H1 (cell line): Measurements from ENCODE around the gene SCGB2A2. TPM values are rescaled to one million over a fixed set of nuclear protein-coding genes. Genes with fewer than 3 reads are reported as not detected.

Source experiments
- CTCF ChIA-PET: fragments of 300-600 bp; sonication (Branson Sonifier 250); formaldehyde crosslinking; loops from one replicate; lab custom pipeline; 2021; ENCODE audit not compliant: partially characterized antibody; lab: Charles Lee
- POLR2A ChIA-PET: fragments of 300-600 bp; sonication (Branson Sonifier 250); formaldehyde crosslinking; loops from one replicate; lab custom pipeline; 2021; ENCODE audit warnings: inconsistent platforms; ENCODE audit not compliant: partially characterized antibody; lab: Charles Lee
- DNase-seq, 2 experiments: peaks; one replicate each; pipeline versions ENCODE4 v3.0.0 to v3.0.0-alpha.2; 2010 to 2022; ENCODE audit warnings: low spot score in 2 of 2, low read depth in 1 of 2, mixed read lengths in 1 of 2
- FAIRE-seq: peaks from 2 replicates; lab custom pipeline; 2011; peaks lifted over from hg19 to GRCh38; lab: Jason Lieb, UNC
- H2AFZ ChIP-seq: 2 replicates; pipeline ENCODE4 v1.8.1; 2012; ENCODE audit warnings: low read length, inconsistent platforms
- H2AK5ac ChIP-seq: 2 replicates; pipeline ENCODE4 v1.6.1; 2013; ENCODE audit warnings: low read depth, low read length
- H2BK120ac ChIP-seq: replicated peaks from 2 replicates; pipeline ENCODE3; 2013; ENCODE audit warnings: low read depth, low read length, inconsistent platforms
- H2BK12ac ChIP-seq: 2 replicates; pipeline ENCODE4 v1.6.1; 2013; ENCODE audit warnings: low read depth, low read length
- H2BK15ac ChIP-seq: 2 replicates; pipeline ENCODE4 v1.6.1; 2013; ENCODE audit warnings: low read length
- H2BK20ac ChIP-seq: 2 replicates; pipeline ENCODE4 v1.6.1; 2013; ENCODE audit warnings: low read length
- H2BK5ac ChIP-seq: 2 replicates; pipeline ENCODE4 v1.6.1; 2013; ENCODE audit warnings: low read depth, low read length
- H3K14ac ChIP-seq: 2 replicates; pipeline ENCODE4 v1.6.1; 2013; ENCODE audit warnings: inconsistent platforms; ENCODE audit not compliant: insufficient read length
- H3K18ac ChIP-seq: 2 replicates; pipeline ENCODE4 v1.6.1; 2013; ENCODE audit warnings: low read length; ENCODE audit errors: extremely low read depth
- H3K23ac ChIP-seq: 2 replicates; pipeline ENCODE4 v1.6.1; 2013; ENCODE audit warnings: inconsistent platforms; ENCODE audit not compliant: insufficient read length
- H3K23me2 ChIP-seq: 2 replicates; pipeline ENCODE4 v1.6.1; 2013; ENCODE audit warnings: low read depth, low read length
- H3K27ac ChIP-seq: 2 replicates; pipeline ENCODE4 v1.6.1; 2011; ENCODE audit warnings: low read depth, low read length, inconsistent platforms
- H3K27me3 ChIP-seq, 4 experiments: replicated peaks in 1 of 4; 1 replicate in 1 of 4; 2 replicates in 3 of 4; pipeline versions ENCODE4 v1.6.1 to v1.8.1; 2011 to 2013; ENCODE audit warnings: low read length in 3 of 4, mild to moderate bottlenecking in 3 of 4, inconsistent platforms in 2 of 4, mixed read lengths in 2 of 4, moderate library complexity in 1 of 4; ENCODE audit not compliant: control insufficient read depth in 3 of 4, insufficient read depth in 3 of 4; ENCODE audit errors: extremely low read depth in 1 of 4
- H3K36me3 ChIP-seq, 4 experiments: 2 replicates each; pipeline versions ENCODE4 v1.6.1 to v1.8.1; 2011 to 2013; ENCODE audit warnings: mild to moderate bottlenecking in 4 of 4, low read length in 3 of 4, moderate library complexity in 2 of 4, control low read depth in 1 of 4, inconsistent platforms in 1 of 4; ENCODE audit not compliant: insufficient read depth in 4 of 4, control insufficient read depth in 2 of 4
- H3K4ac ChIP-seq: replicated peaks from 2 replicates; pipeline ENCODE3; 2013; ENCODE audit warnings: low read length, low read depth, mixed read lengths, inconsistent platforms; ENCODE audit not compliant: insufficient read length
- H3K4me1 ChIP-seq, 4 experiments: replicated peaks in 1 of 4; 1 replicate in 1 of 4; 2 replicates in 3 of 4; pipeline versions ENCODE4 v1.6.1 to v1.8.1; 2011 to 2013; ENCODE audit warnings: low read length in 3 of 4, inconsistent platforms in 2 of 4, mixed read lengths in 1 of 4; ENCODE audit not compliant: insufficient read depth in 4 of 4, control insufficient read depth in 3 of 4
- H3K4me2 ChIP-seq, 2 experiments: 2 replicates each; pipeline versions ENCODE4 v1.6.1 to v1.8.1; 2011 to 2013; ENCODE audit warnings: low read depth in 2 of 2, low read length in 2 of 2, control low read depth in 1 of 2, inconsistent platforms in 1 of 2, mild to moderate bottlenecking in 1 of 2; ENCODE audit not compliant: insufficient read depth in 1 of 2
- H3K4me3 ChIP-seq, 4 experiments: fragments of 200-600, 300-600 bp in 1 of 4; sonication (generic), shearing (Covaris generic), sonication (Bioruptor Twin) in 1 of 4; 2 replicates each; pipeline versions ENCODE4 v1.5.1 to v1.8.1; 2011 to 2016; ENCODE audit warnings: low read length in 4 of 4, low read depth in 3 of 4, control low read depth in 2 of 4, inconsistent platforms in 2 of 4, mild to moderate bottlenecking in 2 of 4, mixed read lengths in 1 of 4, moderate library complexity in 1 of 4; ENCODE audit not compliant: insufficient read depth in 2 of 4; ENCODE audit errors: extremely low read depth in 1 of 4
- H3K56ac ChIP-seq: replicated peaks from 2 replicates; pipeline ENCODE3; 2013; ENCODE audit warnings: low read depth, mild to moderate bottlenecking, mixed read lengths, low read length, inconsistent platforms; ENCODE audit not compliant: insufficient read length
- H3K79me1 ChIP-seq: 2 replicates; pipeline ENCODE4 v1.6.1; 2013; ENCODE audit warnings: low read depth, low read length, control low read depth
- H3K79me2 ChIP-seq, 2 experiments: 2 replicates each; pipeline versions ENCODE4 v1.6.1 to v1.8.1; 2012 to 2013; ENCODE audit warnings: low read length in 2 of 2, mild to moderate bottlenecking in 2 of 2, inconsistent platforms in 1 of 2; ENCODE audit not compliant: insufficient read depth in 2 of 2, control insufficient read depth in 1 of 2
- H3K9ac ChIP-seq, 4 experiments: replicated peaks in 1 of 4; 1 replicate in 1 of 4; 2 replicates in 3 of 4; pipeline versions ENCODE4 v1.6.1 to v1.8.1; 2011 to 2013; ENCODE audit warnings: low read depth in 3 of 4, low read length in 3 of 4, control low read depth in 2 of 4, mild to moderate bottlenecking in 2 of 4, moderate library complexity in 2 of 4, inconsistent platforms in 1 of 4; ENCODE audit errors: extremely low read depth in 1 of 4
- H3K9me3 ChIP-seq, 2 experiments: 2 replicates each; pipeline versions ENCODE4 v1.6.1 to v1.8.1; 2012 to 2013; ENCODE audit warnings: mild to moderate bottlenecking in 2 of 2, moderate library complexity in 2 of 2, control low read depth in 1 of 2, inconsistent platforms in 1 of 2, low read depth in 1 of 2, low read length in 1 of 2, mixed read lengths in 1 of 2; ENCODE audit not compliant: insufficient read depth in 2 of 2
- H4K20me1 ChIP-seq, 2 experiments: replicated peaks in 1 of 2; 2 replicates each; pipeline versions ENCODE3 to v1.8.1; 2011 to 2013; ENCODE audit warnings: inconsistent platforms in 2 of 2, low read length in 2 of 2, mild to moderate bottlenecking in 1 of 2; ENCODE audit not compliant: insufficient read depth in 2 of 2, control insufficient read depth in 1 of 2
- H4K5ac ChIP-seq: 2 replicates; pipeline ENCODE4 v1.6.1; 2013; ENCODE audit warnings: low read length, low read depth, mixed read lengths, inconsistent platforms; ENCODE audit not compliant: insufficient read length
- H4K8ac ChIP-seq: 2 replicates; pipeline ENCODE4 v1.8.0; 2013; ENCODE audit warnings: mild to moderate bottlenecking, moderate library complexity, low read length, inconsistent platforms; ENCODE audit not compliant: insufficient read depth; ENCODE audit errors: extremely low read depth
- H4K91ac ChIP-seq: replicated peaks from 2 replicates; pipeline ENCODE3; 2013; ENCODE audit warnings: low read length, mixed read lengths, inconsistent platforms; ENCODE audit not compliant: insufficient read length
- SIN3A ChIP-seq, 2 experiments: IDR thresholded peaks in 1 of 2; conservative IDR thresholded peaks in 1 of 2; 2 replicates each; pipeline ENCODE4 v1.6.1; 2011 to 2012; ENCODE audit warnings: low read length in 2 of 2, improper control_type of control experiment in 1 of 2, low read depth in 1 of 2, mild to moderate bottlenecking in 1 of 2
- WGBS, 2 experiments: shearing (Covaris generic) in 1 of 2; methylation state at CpG; one replicate each; pipeline versions ENCODE4 v1.1.6 to v1.1.7; 2013 to 2015; ENCODE audit warnings: low lambda C conversion rate in 2 of 2, mixed read lengths in 2 of 2, inconsistent platforms in 1 of 2, low coverage in 1 of 2, missing lambda C conversion rate in 1 of 2; ENCODE audit not compliant: insufficient replicate concordance in 2 of 2, insufficient coverage in 1 of 2, insufficient read length in 1 of 2; ENCODE audit errors: extremely low coverage in 1 of 2, missing lambda C conversion rate in 1 of 2; 5-methylcytosine and 5-hydroxymethylcytosine counted together
- polyA plus RNA-seq, 7 experiments: library from polyadenylated mRNA; depleted of rRNA in 3 of 7; stranded (reverse) in 5 of 7; unstranded in 2 of 7; fragments of >200 nt in 5 of 7; fragments of 200-250 nt in 2 of 7; gene quantifications; 1 replicate in 5 of 7; 2 replicates in 1 of 7; 4 replicates in 1 of 7; pipeline versions ENCODE4 v1.2.1 to v1.2.3, GENCODE V29; 2011 to 2013; ENCODE audit warnings: missing spikeins in 2 of 7, mixed read lengths in 2 of 7
- total RNA-seq: library from RNA; stranded (reverse); fragmentation: NEBNext Ultra II Directional; extraction: Animal tissue kit (Norgen Biotek cat#: 25700); gene quantifications from 2 replicates; pipeline ENCODE4 v1.2.1, GENCODE V29; 2021

SCGB2A2 gene
- total and polyA plus RNA-seq, 2 of the 8 experiments (the other 6 are each of a cell fraction or from before 2014, with no cell fraction given): not detected

GRCh38 chr11:62256281-62256680, 13.7 kb upstream of the SCGB2A2 start:
- no peak for DNase-seq
- no peak overlapping the region for H3K4me2 ChIP-seq
- no peak overlapping the region for H2BK20ac ChIP-seq
- H2AFZ ChIP-seq: no peak overlapping the region
- 78% methylated on average over 2 of the region's 2 CpGs; no CpG with 5 or more reads in 1 of the 2 experiments for WGBS, 2 experiments
- H3K4me3 ChIP-seq: no peak overlapping the region
- H3K4ac ChIP-seq: no peak overlapping the region
- no peaks in the 10 kb centered on the region for H3K4me1 ChIP-seq
- H3K79me2 ChIP-seq: no peaks in the 10 kb centered on the region
- no peak overlapping the region for H2BK12ac ChIP-seq
- H3K9ac ChIP-seq: no peak overlapping the region
- no peak overlapping the region for H4K91ac ChIP-seq
- no peak overlapping the region for H2AK5ac ChIP-seq
- POLR2A ChIA-PET: no interaction called here
- H2BK5ac ChIP-seq: no peak overlapping the region
- no peaks in the 10 kb centered on the region for H3K27me3 ChIP-seq
- H3K23me2 ChIP-seq: no peaks in the 10 kb centered on the region
- no peaks in the 10 kb centered on the region for H3K36me3 ChIP-seq
- no peak overlapping the region for H3K56ac ChIP-seq
- H4K5ac ChIP-seq: no peak overlapping the region
- CTCF ChIA-PET: interaction anchor here (1.4 to 2.8 kb wide), 3 partner anchors 11 to 15 kb away, joined by 3 to 10 read pairs (median 5); partner anchors contain the start of gene SCGB2A2
- no peak overlapping the region for H3K14ac ChIP-seq
- no peak overlapping the region for H3K27ac ChIP-seq
- H3K23ac ChIP-seq: no peak overlapping the region
- H3K79me1 ChIP-seq: no peaks in the 10 kb centered on the region
- no peak overlapping the region for H2BK15ac ChIP-seq
- no peak for TF ChIP-seq SIN3A (conservative IDR thresholded peaks at IDR 0.05 in 1 of 2, IDR thresholded peaks at IDR 0.05 in 1 of 2; ENCODE audit: low read depth in 1 of 2, low read length in 2 of 2)
- H4K8ac ChIP-seq: no peak overlapping the region
- H3K9me3 ChIP-seq: peaks cover 18 to 20% of the 10 kb centered on the region in 2 experiments; a peak in 3 of 4 replicates
- no peak for FAIRE-seq
- H4K20me1 ChIP-seq: no peaks in the 10 kb centered on the region
- no peak overlapping the region for H2BK120ac ChIP-seq
- no peak overlapping the region for H3K18ac ChIP-seq
